ENCODE results near the gene C2CD2.

DNA sequence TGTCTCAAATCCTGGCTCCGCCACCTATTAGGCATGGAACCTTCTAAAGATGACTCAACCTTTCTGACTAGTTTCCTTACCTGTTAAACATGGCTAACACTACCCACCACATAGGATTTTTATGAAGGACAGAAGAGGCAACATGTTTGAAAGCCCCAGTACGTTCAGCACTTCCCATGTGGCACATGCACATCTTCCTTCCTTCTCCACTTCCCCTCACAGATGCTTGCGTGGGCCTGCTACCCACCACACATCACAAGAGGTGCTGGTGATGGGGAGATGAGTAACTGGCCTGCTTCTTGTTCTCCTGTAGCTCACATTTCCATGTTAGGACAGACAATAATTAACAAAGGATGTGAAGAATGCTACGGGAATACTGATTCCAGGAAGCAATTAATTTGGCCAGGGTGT, 49.2 kb upstream of the C2CD2 start:
- TF ChIP-seq, protein P1, sequence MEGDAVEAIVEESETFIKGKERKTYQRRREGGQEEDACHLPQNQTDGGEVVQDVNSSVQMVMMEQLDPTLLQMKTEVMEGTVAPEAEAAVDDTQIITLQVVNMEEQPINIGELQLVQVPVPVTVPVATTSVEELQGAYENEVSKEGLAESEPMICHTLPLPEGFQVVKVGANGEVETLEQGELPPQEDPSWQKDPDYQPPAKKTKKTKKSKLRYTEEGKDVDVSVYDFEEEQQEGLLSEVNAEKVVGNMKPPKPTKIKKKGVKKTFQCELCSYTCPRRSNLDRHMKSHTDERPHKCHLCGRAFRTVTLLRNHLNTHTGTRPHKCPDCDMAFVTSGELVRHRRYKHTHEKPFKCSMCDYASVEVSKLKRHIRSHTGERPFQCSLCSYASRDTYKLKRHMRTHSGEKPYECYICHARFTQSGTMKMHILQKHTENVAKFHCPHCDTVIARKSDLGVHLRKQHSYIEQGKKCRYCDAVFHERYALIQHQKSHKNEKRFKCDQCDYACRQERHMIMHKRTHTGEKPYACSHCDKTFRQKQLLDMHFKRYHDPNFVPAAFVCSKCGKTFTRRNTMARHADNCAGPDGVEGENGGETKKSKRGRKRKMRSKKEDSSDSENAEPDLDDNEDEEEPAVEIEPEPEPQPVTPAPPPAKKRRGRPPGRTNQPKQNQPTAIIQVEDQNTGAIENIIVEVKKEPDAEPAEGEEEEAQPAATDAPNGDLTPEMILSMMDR (conservative IDR thresholded peaks at IDR 0.05; ENCODE audit: low read length): no peak
- TF ChIP-seq EZH2phosphoT487 (IDR thresholded peaks at IDR 0.05; ENCODE audit: borderline replicate concordance, low read depth, low read length): no peak
